IPS-18c (cell line): ENCODE results near the gene DLGAP1.
"Not testable (repeated sequence)": the region's sequence is repeated elsewhere in the genome, so short reads cannot be mapped to it uniquely, and the experiment has no call there.

Source experiments
- H3K4me3 ChIP-seq: 2 replicates; pipeline ENCODE4 v1.7.0; 2013; ENCODE audit warnings: low read depth, mild to moderate bottlenecking, low read length, moderate library complexity; ENCODE audit not compliant: insufficient read depth
- H3K9me3 ChIP-seq: one replicate; pipeline ENCODE4 v1.6.1; 2013; ENCODE audit warnings: mild to moderate bottlenecking, low read length, moderate library complexity; ENCODE audit not compliant: control insufficient read depth, insufficient read depth

The DLGAP1 gene

GRCh38 chr18:4101009-4101408 is 354.1 kb downstream of the DLGAP1 start:
- Histone ChIP-seq H3K9me3 (no peaks in the 10 kb centered on the region), H3K4me3 (no peak overlapping the region)

- Histone ChIP-seq H3K4me3 (no peak overlapping the region), H3K9me3 (no peaks in the 10 kb centered on the region)
These were observed 358.6 kb downstream of the DLGAP1 start for GRCh38 chr18:4096486-4096885.

GRCh38 chr18:4093676-4094075 is 361.4 kb downstream of the DLGAP1 start:
- no peak overlapping the region for H3K4me3 ChIP-seq
- no peaks in the 10 kb centered on the region for H3K9me3 ChIP-seq

GRCh38 chr18:4084382-4084900 is 370.7 kb downstream of the DLGAP1 start:
- Histone ChIP-seq H3K4me3 (no peak overlapping the region), H3K9me3 (peaks cover 2% of the 10 kb centered on the region)

- Histone ChIP-seq H3K9me3 (no peaks in the 10 kb centered on the region), H3K4me3 (no peak overlapping the region)
These were observed 376.9 kb downstream of the DLGAP1 start for GRCh38 chr18:4078246-4078645.

GRCh38 chr18:4077721-4078120 is 377.4 kb downstream of the DLGAP1 start:
- Histone ChIP-seq H3K4me3 (no peak overlapping the region), H3K9me3 (no peaks in the 10 kb centered on the region)

- Histone ChIP-seq H3K4me3 (no peak overlapping the region), H3K9me3 (no peaks in the 10 kb centered on the region)
These were observed 377.9 kb downstream of the DLGAP1 start for GRCh38 chr18:4077204-4077603.

GRCh38 chr18:4074647-4075046 is 380.5 kb downstream of the DLGAP1 start:
- H3K9me3 ChIP-seq, result no peaks in the 10 kb centered on the region
- no peak overlapping the region for H3K4me3 ChIP-seq

- Histone ChIP-seq H3K9me3 (no peaks in the 10 kb centered on the region), H3K4me3 (no peak overlapping the region)
These were observed 385.9 kb downstream of the DLGAP1 start for GRCh38 chr18:4069183-4069582.

- Histone ChIP-seq H3K9me3 (no peaks in the 10 kb centered on the region), H3K4me3 (no peak overlapping the region)
These were observed 386.5 kb downstream of the DLGAP1 start for GRCh38 chr18:4068552-4069158.

- H3K4me3 ChIP-seq, result no peak overlapping the region
- peaks cover 10% of the 10 kb centered on the region for H3K9me3 ChIP-seq
These were observed 391.6 kb downstream of the DLGAP1 start for GRCh38 chr18:4063545-4063944.

GRCh38 chr18:4060427-4061281 is 394.5 kb downstream of the DLGAP1 start:
- H3K9me3 ChIP-seq, result peaks cover 10% of the 10 kb centered on the region
- no peak overlapping the region for H3K4me3 ChIP-seq

- Histone ChIP-seq H3K9me3 (peaks cover 13% of the 10 kb centered on the region), H3K4me3 (no peak overlapping the region)
These were observed 396.9 kb downstream of the DLGAP1 start for GRCh38 chr18:4058179-4058578.

GRCh38 chr18:4040391-4041092 is 414.6 kb downstream of the DLGAP1 start:
- Histone ChIP-seq H3K9me3 (no peaks in the 10 kb centered on the region), H3K4me3 (no peak overlapping the region)

GRCh38 chr18:4035521-4035920 is 419.6 kb downstream of the DLGAP1 start:
- H3K9me3 ChIP-seq, result no peaks in the 10 kb centered on the region

GRCh38 chr18:4034815-4035214 is 420.3 kb downstream of the DLGAP1 start:
- not testable (repeated sequence) for H3K4me3 ChIP-seq, H3K9me3 ChIP-seq

More at GRCh38 chr18:4035521-4035920, 419.6 kb downstream of the DLGAP1 start:
- no peak overlapping the region for H3K4me3 ChIP-seq

- no peaks in the 10 kb centered on the region for H3K9me3 ChIP-seq
- no peak overlapping the region for H3K4me3 ChIP-seq
These were observed 428.6 kb downstream of the DLGAP1 start for GRCh38 chr18:4026542-4026941.

- Histone ChIP-seq H3K9me3 (no peaks in the 10 kb centered on the region), H3K4me3 (no peak overlapping the region)
These were observed 430.4 kb downstream of the DLGAP1 start for GRCh38 chr18:4024702-4025101.
